SU-DHL-6 (cell line): ENCODE measurements around the gene IPPK.

Source experiments
- H2AFZ ChIP-seq: fragments of 200-600 bp; sonication (generic); 2 replicates; pipeline ENCODE4 v1.6.1; 2014; ENCODE audit warnings: low read depth, mild to moderate bottlenecking, moderate library complexity, mixed read lengths, antibody characterized with exemption, low read length; ENCODE audit not compliant: severe bottlenecking
- H3F3A ChIP-seq: fragments of 200-600 bp; shearing (Covaris generic); 2 replicates; pipeline ENCODE4 v1.6.0; 2016; ENCODE audit warnings: antibody characterized with exemption, mild to moderate bottlenecking; ENCODE audit not compliant: insufficient read depth
- H3K27ac ChIP-seq: fragments of 200-600 bp; sonication (generic); 2 replicates; pipeline ENCODE4 v1.5.1; 2016; ENCODE audit warnings: low read depth, mild to moderate bottlenecking, low read length, moderate library complexity, mixed read lengths
- H3K27me3 ChIP-seq: fragments of 200-600 bp; sonication (generic), shearing (Covaris generic); 2 replicates; pipeline ENCODE4 v1.6.0; 2014; ENCODE audit warnings: mild to moderate bottlenecking, low read length
- H3K36me3 ChIP-seq: fragments of 200-600 bp; sonication (generic); 2 replicates; pipeline ENCODE4 v1.6.1; 2014; ENCODE audit warnings: mild to moderate bottlenecking, low read length, mixed read lengths
- H3K4me2 ChIP-seq: fragments of 300-600, 200-600 bp; shearing (Covaris generic), sonication (generic); 2 replicates; pipeline ENCODE4 v1.6.0; 2014; ENCODE audit warnings: low read length, low read depth, mild to moderate bottlenecking; ENCODE audit not compliant: poor library complexity, severe bottlenecking
- H3K4me3 ChIP-seq: fragments of 200-600 bp; sonication (generic); 2 replicates; pipeline ENCODE4 v1.5.1; 2014; ENCODE audit warnings: antibody characterized with exemption, low read length, mild to moderate bottlenecking, mixed read lengths; ENCODE audit not compliant: insufficient read depth, poor library complexity, severe bottlenecking
- H3K79me2 ChIP-seq: fragments of 200-600 bp; sonication (generic); 2 replicates; pipeline ENCODE4 v1.6.1; 2014; ENCODE audit warnings: mild to moderate bottlenecking, low read length, moderate library complexity; ENCODE audit not compliant: insufficient read depth
- H3K9ac ChIP-seq: fragments of 200-600 bp; sonication (generic); 2 replicates; pipeline ENCODE4 v1.7.0; 2014; ENCODE audit warnings: mild to moderate bottlenecking, low read length
- H3K9me2 ChIP-seq: fragments of 200-600 bp; sonication (generic); replicated peaks from 2 replicates; pipeline ENCODE4 v1.6.1; 2014; ENCODE audit warnings: low read length; ENCODE audit not compliant: insufficient read depth
- H3K9me3 ChIP-seq: fragments of 200-600 bp; sonication (generic); 2 replicates; pipeline ENCODE4 v1.6.1; 2014; ENCODE audit warnings: low read length, mixed read lengths; ENCODE audit not compliant: insufficient read depth
- H4K20me1 ChIP-seq: fragments of 200-600 bp; sonication (generic); 2 replicates; pipeline ENCODE4 v1.6.1; 2014; ENCODE audit warnings: low read depth, mild to moderate bottlenecking, antibody characterized with exemption, low read length, moderate library complexity, mixed read lengths
- EZH2phosphoT487 ChIP-seq: fragments of 200-600 bp; sonication (generic), shearing (Covaris generic); conservative IDR thresholded peaks from 2 replicates; pipeline ENCODE4 v1.6.1; 2018; ENCODE audit warnings: mild to moderate bottlenecking, antibody characterized with exemption, low read length, moderate library complexity, mixed read lengths
- TF ChIP-seq, protein P1 (sequence below): fragments of 200-600 bp; sonication (generic); IDR thresholded peaks from one replicate; pipeline ENCODE4 v1.5.1; 2017; ENCODE audit warnings: antibody characterized with exemption, mild to moderate bottlenecking, low read length, moderate library complexity; ENCODE audit not compliant: insufficient read depth, poor library complexity, severe bottlenecking

Gene IPPK

DNA sequence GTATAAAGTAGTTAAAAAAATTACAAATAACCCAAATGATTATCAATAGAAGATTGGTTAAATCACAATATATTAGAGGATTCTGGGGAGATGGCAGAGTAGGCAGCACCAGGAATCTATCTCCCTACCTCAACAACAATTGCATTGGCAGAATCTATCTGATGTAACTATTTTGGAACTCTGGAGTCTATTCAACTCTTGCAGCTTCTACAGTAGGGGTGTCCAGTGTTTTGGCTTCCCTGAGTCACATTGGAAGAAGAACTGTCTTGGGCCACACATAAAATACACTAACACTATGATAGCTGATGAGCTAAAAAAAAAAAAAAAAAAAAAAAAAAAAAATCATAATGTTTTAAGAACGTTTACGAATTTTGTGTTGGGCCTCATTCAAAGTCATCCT, 104.9 kb downstream of the IPPK start:
- no peaks in the 10 kb centered on the region for H4K20me1 ChIP-seq
- TF ChIP-seq EZH2phosphoT487: no peak
- TF ChIP-seq, protein P1, sequence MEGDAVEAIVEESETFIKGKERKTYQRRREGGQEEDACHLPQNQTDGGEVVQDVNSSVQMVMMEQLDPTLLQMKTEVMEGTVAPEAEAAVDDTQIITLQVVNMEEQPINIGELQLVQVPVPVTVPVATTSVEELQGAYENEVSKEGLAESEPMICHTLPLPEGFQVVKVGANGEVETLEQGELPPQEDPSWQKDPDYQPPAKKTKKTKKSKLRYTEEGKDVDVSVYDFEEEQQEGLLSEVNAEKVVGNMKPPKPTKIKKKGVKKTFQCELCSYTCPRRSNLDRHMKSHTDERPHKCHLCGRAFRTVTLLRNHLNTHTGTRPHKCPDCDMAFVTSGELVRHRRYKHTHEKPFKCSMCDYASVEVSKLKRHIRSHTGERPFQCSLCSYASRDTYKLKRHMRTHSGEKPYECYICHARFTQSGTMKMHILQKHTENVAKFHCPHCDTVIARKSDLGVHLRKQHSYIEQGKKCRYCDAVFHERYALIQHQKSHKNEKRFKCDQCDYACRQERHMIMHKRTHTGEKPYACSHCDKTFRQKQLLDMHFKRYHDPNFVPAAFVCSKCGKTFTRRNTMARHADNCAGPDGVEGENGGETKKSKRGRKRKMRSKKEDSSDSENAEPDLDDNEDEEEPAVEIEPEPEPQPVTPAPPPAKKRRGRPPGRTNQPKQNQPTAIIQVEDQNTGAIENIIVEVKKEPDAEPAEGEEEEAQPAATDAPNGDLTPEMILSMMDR: no peak
- no peak overlapping the region for H3K4me2 ChIP-seq
- no peaks in the 10 kb centered on the region for H3K9me2 ChIP-seq
- peaks cover 4% of the 10 kb centered on the region; the same call in 1 of the 2 replicates for H3K36me3 ChIP-seq
- H3K27ac ChIP-seq: no peak overlapping the region
- H3K79me2 ChIP-seq: no peaks in the 10 kb centered on the region
- H2AFZ ChIP-seq: no peak overlapping the region
- H3K27me3 ChIP-seq: no peaks in the 10 kb centered on the region
- H3F3A ChIP-seq: no peaks in the 10 kb centered on the region
- H3K4me3 ChIP-seq: no peak overlapping the region
- H3K9me3 ChIP-seq: no peaks in the 10 kb centered on the region
- H3K9ac ChIP-seq: no peak overlapping the region

DNA sequence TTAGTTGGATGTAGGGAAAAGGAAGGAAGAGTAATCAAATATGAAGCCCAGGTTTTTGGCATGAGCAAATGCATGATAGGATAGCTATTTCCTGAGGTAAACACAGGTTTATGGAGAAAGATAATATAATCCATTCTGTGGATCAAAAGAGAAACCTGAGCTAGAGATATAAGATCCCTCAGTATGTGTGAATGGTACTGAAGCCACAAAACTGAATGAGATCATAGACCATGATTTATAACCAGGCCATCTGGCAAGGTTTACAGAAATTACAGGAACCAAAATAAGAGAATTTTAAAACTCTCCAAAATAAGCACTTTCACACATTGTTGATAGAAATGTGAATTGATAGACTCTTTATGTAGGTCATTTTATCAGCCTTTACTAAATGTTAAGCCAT, 105.4 kb downstream of the IPPK start:
- Histone ChIP-seq H2AFZ (no peak overlapping the region), H3F3A (no peaks in the 10 kb centered on the region), H3K27ac (no peak overlapping the region), H3K27me3 (no peaks in the 10 kb centered on the region), H3K9me2 (no peaks in the 10 kb centered on the region), H3K4me3 (no peak overlapping the region), H3K79me2 (no peaks in the 10 kb centered on the region), H3K9ac (no peak overlapping the region), H3K9me3 (no peaks in the 10 kb centered on the region), H4K20me1 (no peaks in the 10 kb centered on the region), H3K36me3 (peaks cover 4% of the 10 kb centered on the region; the same call in 1 of the 2 replicates), H3K4me2 (no peak overlapping the region)
- TF ChIP-seq, protein P1: no peak
- TF ChIP-seq EZH2phosphoT487: no peak
